Ectodermal cell (in vitro differentiated cells): ENCODE data around the gene MAP4K3.
A peak's percentile ranks its signal among the peaks of the same experiment; 100 is the strongest.
"Not testable (repeated sequence)": the region's sequence is repeated elsewhere in the genome, so short reads cannot be mapped to it uniquely, and the experiment has no call there.

Source experiments
- H3K27ac ChIP-seq: 2 replicates; pipeline ENCODE4 v1.7.0; 2013; ENCODE audit warnings: mild to moderate bottlenecking, low read depth, low read length; ENCODE audit not compliant: insufficient read depth, poor library complexity, severe bottlenecking
- H3K27me3 ChIP-seq: 2 replicates; pipeline ENCODE4 v1.7.0; 2013; ENCODE audit warnings: mild to moderate bottlenecking, low read length; ENCODE audit not compliant: insufficient read depth, control insufficient read depth, poor library complexity, severe bottlenecking
- H3K36me3 ChIP-seq: one replicate; pipeline ENCODE4 v1.7.0; 2013; ENCODE audit warnings: low read length; ENCODE audit not compliant: control insufficient read depth, insufficient read depth
- H3K4me1 ChIP-seq: one replicate; pipeline ENCODE4 v1.7.0; 2013; ENCODE audit warnings: low read length; ENCODE audit not compliant: control insufficient read depth, insufficient read depth
- H3K4me3 ChIP-seq: 2 replicates; pipeline ENCODE4 v1.7.0; 2013; ENCODE audit warnings: low read depth, low read length, control low read depth; ENCODE audit not compliant: insufficient read depth
- H3K9me3 ChIP-seq: 2 replicates; pipeline ENCODE4 v1.7.0; 2013; ENCODE audit warnings: mild to moderate bottlenecking, low read length, moderate library complexity; ENCODE audit not compliant: control insufficient read depth
- WGBS, 2 experiments: methylation state at CpG; one replicate each; pipeline ENCODE4 v1.1.7; 2013; ENCODE audit warnings: missing lambda C conversion rate in 2 of 2; 5-methylcytosine and 5-hydroxymethylcytosine counted together

Gene MAP4K3

GRCh38 chr2:39394516-39394961 is 42.5 kb downstream of the MAP4K3 start:
- Histone ChIP-seq H3K9me3 (no peaks in the 10 kb centered on the region), H3K27me3 (no peaks in the 10 kb centered on the region), H3K4me3 (no peak overlapping the region), H3K27ac (no peak overlapping the region), H3K4me1 (peaks cover 11% of the 10 kb centered on the region), H3K36me3 (no peaks in the 10 kb centered on the region)
- WGBS, 2 experiments: 92 to 93% methylated on average over 5 of the region's 5 CpGs

GRCh38 chr2:39392672-39393071 is 44.4 kb downstream of the MAP4K3 start:
- H3K9me3 ChIP-seq: no peaks in the 10 kb centered on the region
- peaks cover 15% of the 10 kb centered on the region for H3K4me1 ChIP-seq
- H3K27ac ChIP-seq: no peak overlapping the region
- WGBS, 2 experiments: 48% methylated on average over 2 of the region's 2 CpGs
- no peaks in the 10 kb centered on the region for H3K27me3 ChIP-seq
- H3K4me3 ChIP-seq: no peak overlapping the region
- no peaks in the 10 kb centered on the region for H3K36me3 ChIP-seq

GRCh38 chr2:39390216-39390615 is 46.9 kb downstream of the MAP4K3 start:
- Histone ChIP-seq H3K27ac (no peak overlapping the region), H3K4me1 (peaks cover 15% of the 10 kb centered on the region), H3K9me3 (no peaks in the 10 kb centered on the region), H3K4me3 (no peak overlapping the region), H3K36me3 (peaks cover 4% of the 10 kb centered on the region), H3K27me3 (no peaks in the 10 kb centered on the region)
- WGBS, 2 experiments: 72 to 79% methylated on average over 4 of the region's 4 CpGs

GRCh38 chr2:39386064-39386463 is 51.0 kb downstream of the MAP4K3 start:
- Histone ChIP-seq H3K9me3 (no peaks in the 10 kb centered on the region), H3K27ac (no peak overlapping the region), H3K36me3 (peaks cover 4% of the 10 kb centered on the region), H3K27me3 (no peaks in the 10 kb centered on the region), H3K4me1 (peaks cover 15% of the 10 kb centered on the region), H3K4me3 (no peak overlapping the region)

DNA sequence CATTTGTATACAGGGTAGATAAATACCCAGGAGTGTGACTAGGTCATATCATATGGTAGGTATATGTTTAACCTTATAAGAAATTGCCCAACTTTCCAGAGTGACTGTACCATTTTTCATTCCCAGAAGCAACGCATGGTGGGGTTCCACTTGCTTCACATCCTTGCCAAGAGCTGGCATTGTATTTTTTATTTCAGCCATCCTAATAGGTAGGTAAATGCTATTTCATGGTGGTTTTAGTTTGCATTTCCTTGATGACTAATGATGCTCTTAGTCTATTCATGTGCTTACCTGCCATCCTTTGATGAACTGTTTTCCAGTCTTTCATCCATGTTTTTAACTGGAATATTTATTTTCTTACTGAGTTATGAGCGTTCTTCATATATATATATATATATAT is 51.9 kb downstream of the MAP4K3 start:
- Histone ChIP-seq H3K27ac (no peak overlapping the region), H3K9me3 (no peaks in the 10 kb centered on the region), H3K27me3 (no peaks in the 10 kb centered on the region), H3K36me3 (peaks cover 4% of the 10 kb centered on the region), H3K4me1 (peaks cover 8% of the 10 kb centered on the region), H3K4me3 (no peak overlapping the region)
- WGBS, 2 experiments: 89 to 100% methylated on average over 1 of the region's 2 CpGs

DNA sequence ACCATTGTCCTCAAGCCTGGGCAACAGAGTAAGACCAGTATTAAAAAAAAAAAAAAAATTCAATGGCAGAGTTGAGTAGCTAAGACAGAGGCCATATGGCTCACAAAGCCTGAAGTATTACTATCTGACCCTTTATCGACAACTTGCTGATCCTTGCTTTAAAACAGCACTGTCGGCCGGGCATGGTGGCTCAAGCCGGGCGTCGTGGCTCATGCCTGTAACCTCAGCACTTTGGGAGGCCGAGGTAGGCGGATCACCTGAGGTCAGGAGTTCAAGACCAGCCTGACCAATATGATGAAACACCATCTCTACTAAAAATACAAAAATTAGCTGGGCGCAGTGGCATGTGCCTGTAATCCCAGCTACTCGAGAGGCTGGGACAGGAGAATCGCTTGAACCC is 53.0 kb downstream of the MAP4K3 start:
- not testable (repeated sequence) for H3K27me3 ChIP-seq, H3K27ac ChIP-seq, H3K36me3 ChIP-seq, H3K4me3 ChIP-seq, H3K9me3 ChIP-seq, H3K4me1 ChIP-seq
- 95% methylated on average over 11 of the region's 11 CpGs for WGBS, 2 experiments

DNA sequence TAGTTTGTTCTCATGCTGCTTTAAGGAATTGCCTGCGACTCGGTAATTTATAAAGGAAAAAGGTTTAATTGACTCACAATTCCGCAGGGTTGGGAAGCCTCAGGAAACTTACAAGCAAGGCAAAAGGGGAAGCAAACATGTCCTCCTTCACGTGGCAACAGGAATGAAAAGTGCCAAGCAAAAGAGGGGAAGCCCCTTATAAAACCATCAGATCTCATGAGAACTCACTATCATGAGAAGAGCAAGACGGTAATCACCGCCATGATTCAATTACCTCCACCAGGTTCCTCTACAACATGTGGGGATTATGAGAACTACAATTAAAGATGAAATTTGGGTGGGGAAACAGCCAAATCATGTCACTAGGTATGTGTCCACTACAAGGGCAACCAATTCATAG is 53.9 kb downstream of the MAP4K3 start:
- no peaks in the 10 kb centered on the region for H3K27me3 ChIP-seq
- peaks cover 4% of the 10 kb centered on the region for H3K36me3 ChIP-seq
- no peak overlapping the region for H3K27ac ChIP-seq
- H3K4me3 ChIP-seq: no peak overlapping the region
- no peaks in the 10 kb centered on the region for H3K4me1 ChIP-seq
- no peaks in the 10 kb centered on the region for H3K9me3 ChIP-seq
- WGBS, 2 experiments: 86 to 92% methylated on average over 6 of the region's 6 CpGs

DNA sequence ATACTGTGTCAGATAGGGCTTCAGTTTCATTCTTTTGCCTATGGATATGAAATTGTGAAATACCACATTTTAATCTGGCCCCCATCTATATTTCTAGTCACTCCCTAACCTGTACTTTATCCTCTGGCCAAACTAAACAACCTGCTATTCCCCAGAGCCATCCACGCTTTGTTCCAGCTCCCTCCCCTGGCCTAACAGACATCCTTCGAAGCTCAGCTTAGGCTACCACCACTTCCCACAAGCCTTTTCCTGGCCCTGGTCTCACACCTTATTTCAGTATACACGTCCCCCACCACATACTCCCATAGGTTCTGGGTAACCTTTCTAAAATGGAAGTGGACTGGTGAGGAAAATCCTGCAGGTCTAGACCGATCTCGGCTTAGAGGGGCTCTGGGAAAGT is 55.4 kb downstream of the MAP4K3 start:
- H3K27ac ChIP-seq: peak overlapping the region; percentile 16
- H3K4me1 ChIP-seq: no peaks in the 10 kb centered on the region
- H3K4me3 ChIP-seq: no peak overlapping the region
- no peaks in the 10 kb centered on the region for H3K27me3 ChIP-seq
- H3K9me3 ChIP-seq: no peaks in the 10 kb centered on the region
- WGBS, 2 experiments: 50 to 59% methylated on average over 5 of the region's 5 CpGs
- peaks cover 4% of the 10 kb centered on the region for H3K36me3 ChIP-seq

DNA sequence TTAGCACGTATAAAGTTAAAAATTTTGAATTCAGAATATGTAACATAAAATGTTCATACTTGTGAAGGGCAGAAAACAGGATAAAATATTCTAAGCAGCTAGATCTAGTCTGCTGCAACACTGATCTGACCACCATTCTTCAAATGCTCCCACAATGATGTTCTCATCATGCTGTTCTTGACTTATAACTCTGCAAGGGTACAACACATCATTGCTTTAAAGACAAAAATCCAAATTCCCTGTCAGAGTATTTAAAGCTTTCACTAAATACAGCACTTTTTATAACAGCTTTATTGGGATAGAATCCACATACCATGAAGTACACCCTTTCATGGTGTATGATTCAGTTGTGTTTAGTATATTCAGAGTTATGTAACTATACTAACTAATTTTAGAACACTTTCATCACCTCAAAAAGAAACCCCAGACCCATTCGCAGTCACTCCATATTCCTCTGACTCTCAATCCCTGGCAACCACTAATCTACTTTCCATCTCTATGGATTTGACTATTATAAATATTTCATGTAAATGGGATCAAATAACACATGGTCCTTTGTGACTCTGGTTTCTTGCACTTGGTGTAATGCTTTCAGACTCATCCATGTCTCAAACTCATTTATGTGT is 56.4 kb downstream of the MAP4K3 start:
- Histone ChIP-seq H3K27ac (no peak overlapping the region), H3K4me1 (no peaks in the 10 kb centered on the region), H3K27me3 (no peaks in the 10 kb centered on the region), H3K4me3 (no peak overlapping the region), H3K9me3 (no peaks in the 10 kb centered on the region), H3K36me3 (peaks cover 5% of the 10 kb centered on the region)
- 80 to 92% methylated on average over 1 of the region's 2 CpGs for WGBS, 2 experiments

DNA sequence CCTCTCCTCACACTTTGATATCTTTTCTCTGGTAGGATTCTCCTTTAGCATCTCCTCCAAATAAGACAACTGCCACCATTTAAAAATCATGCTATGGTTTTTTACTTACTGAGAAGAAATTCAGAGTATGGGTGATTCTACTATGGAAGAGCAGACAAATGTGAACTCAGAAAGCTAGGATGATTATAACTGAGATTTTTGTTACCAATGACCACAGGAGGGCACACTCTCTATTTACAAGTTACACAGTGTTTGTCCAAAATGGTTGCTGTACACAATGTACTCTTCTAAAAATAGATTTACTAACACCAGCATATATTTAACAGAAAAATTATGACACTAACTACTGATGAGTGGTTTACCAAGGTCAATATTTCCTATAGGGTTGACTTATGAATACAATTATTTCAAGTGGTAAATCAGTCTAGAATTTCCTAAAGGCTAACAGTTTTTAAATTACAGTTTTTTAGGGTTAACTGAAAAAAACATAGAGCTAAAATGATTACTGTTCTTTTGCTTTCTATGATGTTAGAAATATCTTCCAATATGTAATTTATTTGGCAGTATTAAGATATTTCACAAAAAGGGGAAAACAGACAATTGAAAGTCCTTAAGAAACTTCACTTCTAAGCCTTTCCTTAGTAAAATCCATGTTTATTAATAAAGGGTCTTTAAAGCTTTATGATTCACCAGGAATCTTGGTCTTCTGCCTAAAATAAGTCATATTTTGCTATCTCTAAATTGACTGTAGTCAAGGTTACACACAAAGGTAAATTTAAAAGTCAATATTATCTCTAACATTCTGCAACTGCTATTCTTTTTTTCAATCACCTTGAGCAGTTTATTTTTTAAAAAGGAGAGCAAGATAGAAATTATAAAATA is 57.2 kb downstream of the MAP4K3 start:
- Histone ChIP-seq H3K4me1 (no peaks in the 10 kb centered on the region), H3K9me3 (no peaks in the 10 kb centered on the region), H3K4me3 (no peak overlapping the region), H3K36me3 (peaks cover 8% of the 10 kb centered on the region), H3K27ac (no peak overlapping the region), H3K27me3 (no peaks in the 10 kb centered on the region)
